Retinal pigment epithelial cell (primary cell): ENCODE results near the gene SNPH.

Experiments
- DNase-seq: peaks from one replicate; pipeline ENCODE4 v3.0.0-alpha.2; 2010; ENCODE audit warnings: low read depth
- H3K4me3 ChIP-seq: 2 replicates; pipeline ENCODE4 v1.5.1; 2011; ENCODE audit warnings: mild to moderate bottlenecking, low read length, control low read depth, moderate library complexity
- CTCF ChIP-seq: conservative IDR thresholded peaks from 2 replicates; pipeline ENCODE4 v1.5.1; 2011; ENCODE audit warnings: low read depth, low read length, control low read depth, inconsistent platforms

Gene SNPH

DNA sequence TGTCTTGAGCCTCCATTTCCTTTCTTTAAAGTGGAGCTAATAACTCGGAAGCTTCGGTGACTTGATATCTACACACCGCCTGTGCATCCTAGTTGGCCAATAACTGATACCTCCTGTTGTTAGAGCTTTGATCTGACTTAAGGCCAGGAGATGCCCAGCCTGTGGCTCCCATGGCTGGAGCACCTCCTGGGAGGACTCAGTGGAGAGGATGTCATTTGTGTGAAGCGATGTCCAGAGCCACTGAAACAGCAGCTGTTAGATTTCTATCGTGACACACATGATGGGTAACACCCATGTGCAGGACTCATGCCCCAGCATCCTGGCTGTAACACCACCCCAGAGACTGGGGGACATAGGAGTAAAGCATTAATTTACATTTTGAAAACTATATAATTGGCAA lies 32.1 kb downstream of the SNPH start:
- no peak overlapping the region for H3K4me3 ChIP-seq
- no peak for DNase-seq
- TF ChIP-seq CTCF: no peak

GRCh38 chr20:1298888-1299511 lies 32.9 kb downstream of the SNPH start:
- no peak overlapping the region for H3K4me3 ChIP-seq
- DNase-seq: no peak
- no peak for TF ChIP-seq CTCF

GRCh38 chr20:1299522-1299921 lies 33.4 kb downstream of the SNPH start:
- no peak overlapping the region for H3K4me3 ChIP-seq
- TF ChIP-seq CTCF: peak; percentile 26
- no peak for DNase-seq

DNA sequence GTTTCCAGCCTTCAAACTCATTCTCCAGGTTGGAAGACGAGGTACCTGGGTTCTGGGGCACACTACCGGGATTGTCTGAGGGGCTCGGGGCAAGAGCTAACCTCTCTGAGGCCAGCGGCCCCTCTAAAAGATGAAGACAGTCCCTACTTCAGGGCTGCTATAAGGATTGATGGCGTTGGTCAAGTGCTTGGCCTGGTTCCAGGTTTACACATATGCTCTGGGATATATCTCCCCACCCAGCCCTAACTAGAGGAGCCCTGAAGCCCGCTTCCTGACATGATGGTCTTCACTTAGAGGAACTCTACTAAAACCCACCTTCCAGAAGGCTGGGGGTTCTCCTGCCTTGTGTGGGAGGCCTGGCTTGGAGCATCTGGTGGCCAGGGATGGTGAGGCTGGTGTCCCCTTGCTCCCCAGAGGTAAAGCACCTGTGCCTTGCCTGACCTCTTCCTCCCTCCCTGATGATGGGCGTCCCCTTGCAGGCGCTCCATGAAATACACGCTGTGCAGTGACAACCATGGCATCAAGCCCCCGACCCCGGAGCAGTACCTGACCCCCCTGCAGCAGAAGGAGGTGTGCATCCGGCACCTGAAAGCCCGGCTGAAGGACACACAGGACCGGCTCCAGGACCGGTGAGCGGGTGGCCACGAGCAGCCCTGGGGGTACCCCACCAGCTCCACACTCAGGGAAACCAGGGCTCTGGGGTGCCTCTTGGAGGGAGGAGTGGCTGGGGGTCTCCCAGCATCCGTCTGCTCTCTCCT lies 34.2 kb downstream of the SNPH start:
- no peak for TF ChIP-seq CTCF
- no peak overlapping the region for H3K4me3 ChIP-seq
- no peak for DNase-seq

DNA sequence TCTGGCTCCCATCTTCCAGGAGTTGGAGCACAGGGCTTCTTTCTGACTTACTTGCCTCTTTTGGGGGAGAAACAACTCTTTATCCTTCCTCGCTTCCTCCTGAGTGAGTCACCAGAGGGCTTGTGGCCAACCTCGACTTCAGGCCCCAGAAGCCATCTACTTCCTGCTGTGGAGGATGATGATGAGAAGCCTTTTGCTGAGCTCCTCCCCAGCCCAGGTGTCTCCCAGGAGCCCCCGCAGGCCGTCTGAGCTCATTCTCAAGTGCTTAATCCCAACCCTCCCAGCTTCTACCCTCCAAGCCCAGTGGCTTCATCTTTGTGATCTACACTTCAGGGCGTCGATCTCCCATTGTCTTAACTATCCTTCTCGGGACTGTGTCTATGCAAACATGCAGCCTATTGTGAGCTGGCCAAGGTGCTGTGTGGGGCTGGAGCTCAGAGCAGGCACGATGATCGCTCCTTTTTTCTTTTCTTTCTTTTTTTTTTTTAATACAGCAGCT lies 35.0 kb downstream of the SNPH start:
- H3K4me3 ChIP-seq: no peak overlapping the region
- DNase-seq: no peak
- no peak for TF ChIP-seq CTCF

DNA sequence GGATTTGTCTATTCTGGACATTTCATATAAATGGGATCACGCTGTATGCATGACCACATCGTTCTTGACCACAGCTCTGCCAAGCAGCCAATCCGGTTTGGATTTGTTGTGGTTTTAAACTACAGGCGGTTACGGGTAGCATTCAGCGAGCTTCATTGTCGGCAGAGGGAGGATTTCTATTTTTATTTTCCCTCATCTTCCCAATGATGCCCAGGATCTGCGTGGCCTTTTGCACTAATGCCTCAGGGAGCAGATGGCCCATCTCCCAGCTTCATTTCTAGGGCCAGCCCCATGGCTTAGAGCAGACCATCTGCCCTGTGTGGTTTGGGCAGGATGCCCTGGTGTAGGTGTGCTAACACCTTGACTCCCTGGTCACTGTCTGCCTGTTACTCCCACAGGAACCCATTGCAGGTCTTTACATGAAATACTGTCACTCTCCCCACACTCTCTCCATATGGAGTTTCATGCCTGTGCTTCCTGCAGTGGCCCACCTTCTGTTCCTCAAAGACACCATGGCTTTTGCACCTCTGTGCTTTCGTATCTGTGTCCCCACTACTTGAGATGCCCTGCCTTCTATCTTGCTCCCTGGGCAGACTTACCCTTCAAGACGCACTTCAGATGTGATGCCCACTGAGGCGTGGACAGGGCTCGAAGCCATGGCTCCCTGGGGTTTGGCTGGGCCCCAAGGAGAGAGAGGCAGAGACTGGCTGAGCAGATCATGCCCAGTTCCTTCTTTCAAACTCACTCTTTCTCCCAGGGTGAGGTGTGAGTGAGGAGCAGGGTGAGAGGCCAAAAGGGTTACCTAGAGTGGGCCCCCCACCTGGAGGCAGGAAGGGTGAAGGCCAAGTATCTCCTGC lies 36.8 kb downstream of the SNPH start:
- no peak for DNase-seq
- TF ChIP-seq CTCF: no peak
- no peak overlapping the region for H3K4me3 ChIP-seq
